DOHH2 (cell line): ENCODE data around the gene ZBBX.

Experiments
- CTCF ChIP-seq: fragments of 200-600 bp; sonication (generic); IDR thresholded peaks from one replicate; pipeline ENCODE4 v1.5.1; 2014; ENCODE audit warnings: antibody characterized with exemption, mild to moderate bottlenecking, low read depth, low read length; ENCODE audit not compliant: poor library complexity, severe bottlenecking
- EZH2phosphoT487 ChIP-seq: fragments of 200-600 bp; sonication (generic); IDR thresholded peaks from 2 replicates; pipeline ENCODE4 v1.6.1; 2017; ENCODE audit warnings: borderline replicate concordance, mild to moderate bottlenecking, antibody characterized with exemption, low read length, moderate library complexity, mixed read lengths

GRCh38 chr3:167323572-167323971 is 56.5 kb downstream of the ZBBX start:
- TF ChIP-seq CTCF (no peak), EZH2phosphoT487 (no peak)
